MM.1S (cell line): ENCODE data around the gene C2CD4C.

Experiments
- EZH2 ChIP-seq: fragments of 300-600 bp; sonication (generic); optimal IDR thresholded peaks from 2 replicates; pipeline ENCODE3; 2017; ENCODE audit warnings: low read depth, mild to moderate bottlenecking, antibody characterized with exemption, low read length, mixed read lengths
- TF ChIP-seq, protein P1 (sequence below): fragments of 300-600 bp; sonication (generic); IDR thresholded peaks from 2 replicates; pipeline ENCODE4 v1.5.1; 2016; ENCODE audit warnings: antibody characterized with exemption, low read length, mixed read lengths

DNA sequence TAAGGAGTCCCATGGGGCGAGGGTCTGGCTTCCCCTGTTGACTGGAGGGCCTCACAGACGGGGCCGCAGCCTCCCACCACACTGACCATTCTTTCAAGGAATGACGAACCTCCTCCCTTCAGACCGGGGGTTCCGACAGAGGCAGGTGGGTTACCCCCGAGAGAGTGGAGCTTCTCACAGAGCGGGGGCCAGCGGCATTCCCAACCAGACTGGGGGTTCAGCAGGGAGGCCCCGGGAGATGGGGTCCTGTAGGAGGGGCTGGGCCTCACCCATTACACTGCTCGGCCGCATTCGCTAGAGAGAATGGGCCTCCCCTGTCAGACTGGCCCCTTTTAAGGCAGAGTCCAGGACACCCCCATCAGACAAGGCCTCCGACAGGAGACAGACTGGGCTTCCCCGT, 15.6 kb upstream of the C2CD4C start:
- TF ChIP-seq EZH2: no peak
- TF ChIP-seq, protein P1, sequence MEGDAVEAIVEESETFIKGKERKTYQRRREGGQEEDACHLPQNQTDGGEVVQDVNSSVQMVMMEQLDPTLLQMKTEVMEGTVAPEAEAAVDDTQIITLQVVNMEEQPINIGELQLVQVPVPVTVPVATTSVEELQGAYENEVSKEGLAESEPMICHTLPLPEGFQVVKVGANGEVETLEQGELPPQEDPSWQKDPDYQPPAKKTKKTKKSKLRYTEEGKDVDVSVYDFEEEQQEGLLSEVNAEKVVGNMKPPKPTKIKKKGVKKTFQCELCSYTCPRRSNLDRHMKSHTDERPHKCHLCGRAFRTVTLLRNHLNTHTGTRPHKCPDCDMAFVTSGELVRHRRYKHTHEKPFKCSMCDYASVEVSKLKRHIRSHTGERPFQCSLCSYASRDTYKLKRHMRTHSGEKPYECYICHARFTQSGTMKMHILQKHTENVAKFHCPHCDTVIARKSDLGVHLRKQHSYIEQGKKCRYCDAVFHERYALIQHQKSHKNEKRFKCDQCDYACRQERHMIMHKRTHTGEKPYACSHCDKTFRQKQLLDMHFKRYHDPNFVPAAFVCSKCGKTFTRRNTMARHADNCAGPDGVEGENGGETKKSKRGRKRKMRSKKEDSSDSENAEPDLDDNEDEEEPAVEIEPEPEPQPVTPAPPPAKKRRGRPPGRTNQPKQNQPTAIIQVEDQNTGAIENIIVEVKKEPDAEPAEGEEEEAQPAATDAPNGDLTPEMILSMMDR: no peak
